B cell (primary cell): ENCODE data around the gene ABLIM3. TPM values are rescaled to one million over a fixed set of nuclear protein-coding genes. Genes with fewer than 3 reads are reported as not detected.

Experiments used
- ATAC-seq: fragments of 200-7000 bp; cut with Tn5 transposase; one replicate; pipeline ENCODE4 v1.10.0; 2021; ENCODE audit warnings: low read depth, mild to moderate bottlenecking, moderate number of reproducible peaks, moderate library complexity
- CTCF ChIA-PET: fragments of 350-600 bp; sonication (Branson Sonifier 250); formaldehyde crosslinking; loops from one replicate; lab custom pipeline; 2021; ENCODE audit warnings: antibody characterized with exemption, inconsistent platforms; lab: Charles Lee
- POLR2A ChIA-PET: fragments of 350-600 bp; sonication (Branson Sonifier 250); formaldehyde crosslinking; loops from one replicate; lab custom pipeline; 2021; ENCODE audit warnings: antibody characterized with exemption; lab: Charles Lee
- DNase-seq: peaks from one replicate; pipeline ENCODE4 v3.0.0; 2013
- H2AFZ ChIP-seq: 2 replicates; pipeline ENCODE4 v1.6.1; 2012; ENCODE audit warnings: mild to moderate bottlenecking, low read depth, low read length; ENCODE audit not compliant: insufficient read depth, poor library complexity, severe bottlenecking
- H3K27ac ChIP-seq, 2 donors: 1 replicate in 1 of 2; 2 replicates in 1 of 2; pipeline ENCODE4 v1.5.1; 2012 to 2013; ENCODE audit warnings: low read length in 2 of 2, mild to moderate bottlenecking in 2 of 2, moderate library complexity in 1 of 2
- H3K27me3 ChIP-seq, 4 experiments: fragments of 200-600 bp in 1 of 4; sonication (generic) in 1 of 4; replicated peaks in 1 of 4; 1 replicate in 2 of 4; 2 replicates in 2 of 4; pipeline versions ENCODE4 v1.6.1 to v1.7.0; 2013 to 2016; ENCODE audit warnings: low read length in 3 of 4, mild to moderate bottlenecking in 2 of 4, mixed read lengths in 1 of 4, moderate library complexity in 1 of 4; ENCODE audit not compliant: insufficient read depth in 4 of 4, control insufficient read depth in 3 of 4; ENCODE audit errors: control extremely low read depth in 1 of 4
- H3K36me3 ChIP-seq, 2 experiments: replicated peaks in 1 of 2; 1 replicate in 1 of 2; 2 replicates in 1 of 2; pipeline versions ENCODE4 v1.6.1 to v1.7.1; 2013; ENCODE audit warnings: low read length in 1 of 2; ENCODE audit not compliant: insufficient read depth in 2 of 2, control insufficient read depth in 1 of 2; ENCODE audit errors: control extremely low read depth in 1 of 2, extremely low read depth in 1 of 2
- H3K4me1 ChIP-seq, 2 donors: fragments of 200-600 bp in 1 of 2; sonication (generic) in 1 of 2; 1 replicate in 1 of 2; 2 replicates in 1 of 2; pipeline versions ENCODE4 v1.5.1 to v1.6.1; 2013 to 2017; ENCODE audit warnings: low read length in 2 of 2; ENCODE audit not compliant: control insufficient read depth in 2 of 2, insufficient read depth in 2 of 2
- H3K4me2 ChIP-seq: replicated peaks from 2 replicates; pipeline ENCODE3; 2012; ENCODE audit warnings: mild to moderate bottlenecking, low read depth, low read length; ENCODE audit not compliant: poor library complexity, severe bottlenecking
- H3K4me3 ChIP-seq, 5 experiments: fragments of 200-600 bp in 1 of 5; sonication (generic) in 1 of 5; 1 replicate in 3 of 5; 2 replicates in 2 of 5; pipeline versions ENCODE4 v1.5.1 to v1.7.0; 2011 to 2016; ENCODE audit warnings: low read length in 4 of 5, mild to moderate bottlenecking in 4 of 5, low read depth in 2 of 5, control low read depth in 1 of 5, moderate library complexity in 1 of 5; ENCODE audit not compliant: insufficient read depth in 1 of 5; ENCODE audit errors: control extremely low read depth in 1 of 5, extremely low read depth in 1 of 5
- H3K79me2 ChIP-seq: fragments of 200-600 bp; sonication (generic); one replicate; pipeline ENCODE4 v1.6.0; 2016; ENCODE audit warnings: low read length; ENCODE audit not compliant: control insufficient read depth, insufficient read depth
- H3K9ac ChIP-seq: fragments of 200-600 bp; sonication (generic); 2 replicates; pipeline ENCODE4 v1.6.1; 2017; ENCODE audit warnings: mild to moderate bottlenecking, low read length, moderate library complexity
- H3K9me3 ChIP-seq, 3 donors: one replicate each; pipeline versions ENCODE4 v1.6.1 to v1.7.1; 2013; ENCODE audit warnings: low read length in 2 of 3; ENCODE audit not compliant: control insufficient read depth in 2 of 3, insufficient read depth in 1 of 3; ENCODE audit errors: control extremely low read depth in 1 of 3
- H4K20me1 ChIP-seq: 2 replicates; pipeline ENCODE4 v1.6.0; 2012; ENCODE audit warnings: mild to moderate bottlenecking, low read length; ENCODE audit not compliant: insufficient read depth, control insufficient read depth, poor library complexity, severe bottlenecking
- H3K27ac Mint-ChIP-seq: one replicate; pipeline ENCODE4 v1.8.0; 2021; ENCODE audit warnings: mixed read lengths
- H3K27me3 Mint-ChIP-seq: one replicate; pipeline ENCODE4 v1.8.0; 2021; ENCODE audit warnings: mixed read lengths
- H3K4me1 Mint-ChIP-seq: one replicate; pipeline ENCODE4 v1.8.0; 2021; ENCODE audit warnings: mixed read lengths
- H3K4me3 Mint-ChIP-seq: one replicate; pipeline ENCODE4 v1.8.0; 2021; ENCODE audit warnings: mixed read lengths
- H3K9me3 Mint-ChIP-seq: one replicate; pipeline ENCODE4 v1.8.0; 2022; ENCODE audit warnings: mixed read lengths; ENCODE audit not compliant: insufficient read depth
- CTCF ChIP-seq: fragments of 200-600 bp; IDR thresholded peaks from one replicate; pipeline ENCODE4 v1.8.0; 2022; ENCODE audit warnings: antibody characterized with exemption, mild to moderate bottlenecking
- EZH2 ChIP-seq: IDR thresholded peaks from 2 replicates; pipeline ENCODE4 v1.6.1; 2012; ENCODE audit warnings: borderline replicate concordance, low read depth, mild to moderate bottlenecking, moderate library complexity, low read length; ENCODE audit not compliant: insufficient read depth, poor library complexity, severe bottlenecking
- WGBS: methylation state at CpG from one replicate; pipeline ENCODE4 v1.1.5; 2013; ENCODE audit warnings: missing lambda C conversion rate; ENCODE audit not compliant: insufficient coverage; 5-methylcytosine and 5-hydroxymethylcytosine counted together
- intact Hi-C: fragments of 100-400 bp; cut with micrococcal nuclease; formaldehyde crosslinking; loops from one replicate; pipeline ENCODE4 v1.10.0; 2022
- polyA minus RNA-seq: library from RNA; depleted of rRNA, polyadenylated mRNA; stranded (reverse); fragments of >200 nt; gene quantifications from 2 replicates; pipeline ENCODE4 v1.2.3, GENCODE V29; 2012
- polyA plus RNA-seq: library from polyadenylated mRNA; depleted of rRNA; stranded (reverse); fragments of >200 nt; gene quantifications from 2 replicates; pipeline ENCODE4 v1.2.3, GENCODE V29; 2012
- total RNA-seq, 2 donors: library from RNA; stranded (reverse); fragments of 120-200 nt in 1 of 2; gene quantifications; 1 replicate in 1 of 2; 2 replicates in 1 of 2; pipeline versions ENCODE4 v1.2.3 to v1.2.4, GENCODE V29; 2013 to 2022

Gene ABLIM3
- total RNA-seq (not detected in 2 replicates), polyA plus RNA-seq (0.22 TPM in 1 of 2 replicates, not detected in the other), polyA minus RNA-seq (0.26 and 1.1 TPM in 2 replicates)
- total RNA-seq (2013) = 2.1 TPM

GRCh38 chr5:149141224-149141956 lies at the start of gene ABLIM3:
TSS of gene ABLIM3 (plus strand) at chr5:149141493. CDS start at chr5:149142096, 603 bp downstream.
- H3K4me3 Mint-ChIP-seq = peak within 1 kb of the TSS; percentile 66
- H3K4me3 ChIP-seq = peak within 1 kb of the TSS in 4 of 5 experiments; percentile 40 to 57 (median 52)
- peaks cover 28% of the 10 kb centered on the region for H3K27me3 Mint-ChIP-seq
- peak within 1 kb of the TSS; percentile 73 for H3K4me2 ChIP-seq
- H3K9ac ChIP-seq = peak within 1 kb of the TSS; percentile 47
- no peak within 1 kb of the TSS for H3K27ac Mint-ChIP-seq
- H4K20me1 ChIP-seq = no peaks in the 10 kb centered on the region
- no peaks in the 10 kb centered on the region for H3K36me3 ChIP-seq
- peaks cover 0 to 18% (median 0%) of the 10 kb centered on the region in 3 donors for H3K9me3 ChIP-seq
- CTCF ChIA-PET = interaction anchor here (0.7 to 1.1 kb wide), 2 partner anchors 14 to 17 kb away, joined by 3 read pairs; no protein-coding TSS in a partner anchor
- peak; percentile 80 for ATAC-seq
- peaks cover 9 to 11% of the 10 kb centered on the region in 2 donors for H3K4me1 ChIP-seq
- WGBS = 6% methylated on average over 54 of the region's 54 CpGs
- H3K27me3 ChIP-seq = peaks cover 0 to 25% (median 13%) of the 10 kb centered on the region in 4 experiments
- peak within 1 kb of the TSS; percentile 72 for H2AFZ ChIP-seq
- intact Hi-C loops = no loop called here
- H3K9me3 Mint-ChIP-seq = peaks cover 8% of the 10 kb centered on the region
- H3K79me2 ChIP-seq = no peaks in the 10 kb centered on the region
- peaks cover 7% of the 10 kb centered on the region for H3K4me1 Mint-ChIP-seq
- no peak for TF ChIP-seq EZH2
- TF ChIP-seq CTCF = peak; percentile 88
- POLR2A ChIA-PET = no interaction called here
- no peak within 1 kb of the TSS for H3K27ac ChIP-seq
- DNase-seq = peak; percentile 71

- Mint-ChIP-seq H3K9me3 (peaks cover 2% of the 10 kb centered on the region), H3K27ac (no peak overlapping the region), H3K4me3 (no peak overlapping the region), H3K27me3 (peaks cover 25% of the 10 kb centered on the region), H3K4me1 (no peaks in the 10 kb centered on the region)
- Histone ChIP-seq H3K4me2 (no peak overlapping the region), H4K20me1 (no peaks in the 10 kb centered on the region), H3K79me2 (no peaks in the 10 kb centered on the region), H3K27ac (no peak overlapping the region), H3K36me3 (no peaks in the 10 kb centered on the region), H2AFZ (no peak overlapping the region), H3K9me3 (peaks cover under 1 to 24% (median 6%) of the 10 kb centered on the region in 3 donors), H3K4me1 (no peaks in the 10 kb centered on the region), H3K9ac (no peak overlapping the region), H3K4me3 (no peak overlapping the region), H3K27me3 (no peaks in the 10 kb centered on the region)
- intact Hi-C loops = no loop called here
- WGBS = 72% methylated on average over 2 of the region's 2 CpGs
- ATAC-seq (no peak), DNase-seq (no peak)
- POLR2A ChIA-PET = no interaction called here
- TF ChIP-seq EZH2 (no peak), CTCF (no peak)
- CTCF ChIA-PET = no interaction called here
Observed at GRCh38 chr5:149093625-149094024, 47.7 kb upstream of the ABLIM3 start.
